Measurements from ENCODE around the gene TEX13C. TPM values are rescaled to one million over a fixed set of nuclear protein-coding genes. Genes with fewer than 3 reads are reported as not detected.

Gene TEX13C
- total RNA-seq, 1 experiment from 2014 or later, result 0.24 TPM

DNA sequence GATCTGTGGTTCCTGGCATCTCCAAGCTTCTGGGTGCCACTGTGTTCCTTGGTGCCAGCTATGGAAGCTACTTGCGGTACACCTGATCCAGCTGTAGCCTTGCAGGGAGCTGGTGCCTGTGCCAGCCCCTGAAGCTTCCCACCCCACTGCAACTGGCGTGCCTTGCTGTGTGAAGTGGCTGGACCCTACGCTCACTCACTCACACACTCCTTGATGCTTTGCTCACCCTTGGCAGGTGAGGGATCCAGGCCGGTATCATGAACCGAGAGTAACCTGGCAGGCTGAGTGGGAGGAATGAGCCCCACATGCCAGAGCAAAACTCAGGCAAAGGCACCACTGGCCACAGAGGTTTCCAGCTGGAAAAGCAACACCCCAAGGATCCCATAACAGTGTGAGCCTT, 31.3 kb upstream of the TEX13C start:
- H2BK5ac ChIP-seq (ENCODE audit: insufficient read length, low read length), result no peak overlapping the region
- no peak overlapping the region for H3K9ac ChIP-seq (ENCODE audit: extremely low read depth, insufficient read length, low read length)
- no peak overlapping the region for H2BK12ac ChIP-seq (ENCODE audit: insufficient read length, low read depth, low read length)
- H3K23ac ChIP-seq (ENCODE audit: insufficient read length, low read depth, low read length), result no peak overlapping the region
- TF ChIP-seq, protein P1, sequence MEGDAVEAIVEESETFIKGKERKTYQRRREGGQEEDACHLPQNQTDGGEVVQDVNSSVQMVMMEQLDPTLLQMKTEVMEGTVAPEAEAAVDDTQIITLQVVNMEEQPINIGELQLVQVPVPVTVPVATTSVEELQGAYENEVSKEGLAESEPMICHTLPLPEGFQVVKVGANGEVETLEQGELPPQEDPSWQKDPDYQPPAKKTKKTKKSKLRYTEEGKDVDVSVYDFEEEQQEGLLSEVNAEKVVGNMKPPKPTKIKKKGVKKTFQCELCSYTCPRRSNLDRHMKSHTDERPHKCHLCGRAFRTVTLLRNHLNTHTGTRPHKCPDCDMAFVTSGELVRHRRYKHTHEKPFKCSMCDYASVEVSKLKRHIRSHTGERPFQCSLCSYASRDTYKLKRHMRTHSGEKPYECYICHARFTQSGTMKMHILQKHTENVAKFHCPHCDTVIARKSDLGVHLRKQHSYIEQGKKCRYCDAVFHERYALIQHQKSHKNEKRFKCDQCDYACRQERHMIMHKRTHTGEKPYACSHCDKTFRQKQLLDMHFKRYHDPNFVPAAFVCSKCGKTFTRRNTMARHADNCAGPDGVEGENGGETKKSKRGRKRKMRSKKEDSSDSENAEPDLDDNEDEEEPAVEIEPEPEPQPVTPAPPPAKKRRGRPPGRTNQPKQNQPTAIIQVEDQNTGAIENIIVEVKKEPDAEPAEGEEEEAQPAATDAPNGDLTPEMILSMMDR (conservative IDR thresholded peaks at IDR 0.05), result no peak
- H3K4me1 ChIP-seq (ENCODE audit: insufficient read depth, low read length), result no peaks in the 10 kb centered on the region; the same call in 1 of the 2 replicates
- H4K91ac ChIP-seq (ENCODE audit: insufficient read length, low read depth, low read length), result no peak overlapping the region
- H3K27ac ChIP-seq (ENCODE audit: insufficient read length, low read depth, low read length), result no peak overlapping the region
- no peak overlapping the region for H2BK120ac ChIP-seq (ENCODE audit: low read depth, low read length, poor library complexity, severe bottlenecking)
- no peaks in the 10 kb centered on the region for H3K9me3 ChIP-seq (ENCODE audit: control insufficient read depth, low read depth, low read length)
- DNase-seq, result no peak
- no peak overlapping the region for H2AFZ ChIP-seq (ENCODE audit: low read length)
- no peaks in the 10 kb centered on the region for H3K79me1 ChIP-seq (ENCODE audit: insufficient read depth, low read depth, low read length, poor library complexity, severe bottlenecking)
- H2BK15ac ChIP-seq (ENCODE audit: low read depth, low read length), result no peak overlapping the region
- H3K27me3 ChIP-seq (ENCODE audit: insufficient read depth, low read length), result no peaks in the 10 kb centered on the region
- no peak overlapping the region for H3K14ac ChIP-seq (ENCODE audit: insufficient read depth, low read length)
- H3K79me2 ChIP-seq (ENCODE audit: insufficient read depth, low read length), result no peaks in the 10 kb centered on the region
- H4K20me1 ChIP-seq (ENCODE audit: control insufficient read depth, insufficient read depth, insufficient read length), result no peaks in the 10 kb centered on the region
- no peak overlapping the region for H4K8ac ChIP-seq (replicated peaks; ENCODE audit: insufficient read length, low read depth, low read length)
- H3K4me3 Mint-ChIP-seq, result no peak overlapping the region
- no peaks in the 10 kb centered on the region for H3K23me2 ChIP-seq (ENCODE audit: insufficient read length, low read depth, low read length, poor library complexity, severe bottlenecking)
- H3K9me3 Mint-ChIP-seq, result peaks cover 4 to 9% of the 10 kb centered on the region in 2 experiments; a peak in 4 of 5 replicates
- no peak overlapping the region for H3K27ac Mint-ChIP-seq
- no peak overlapping the region for H2BK20ac ChIP-seq (ENCODE audit: low read depth, low read length, poor library complexity, severe bottlenecking)
- H3K56ac ChIP-seq (ENCODE audit: insufficient read length, low read depth, low read length), result no peak overlapping the region
- no peaks in the 10 kb centered on the region; the same call in 1 of the 2 replicates for H3K27me3 Mint-ChIP-seq (ENCODE audit: low read depth)
- no peak overlapping the region for H3T11ph ChIP-seq (ENCODE audit: low read length)
- WGBS (ENCODE audit: extremely low coverage, insufficient read length, low lambda C conversion rate), result no CpG with 5 or more reads among the region's 5 CpGs
- H3K4ac ChIP-seq (ENCODE audit: low read depth, low read length), result no peak overlapping the region
- H2AK5ac ChIP-seq (ENCODE audit: insufficient read length, low read length), result no peak overlapping the region
- H3K4me1 Mint-ChIP-seq, result peaks cover 6 to 7% of the 10 kb centered on the region in 2 experiments; a peak in 2 of 4 replicates
- H3K4me2 ChIP-seq (ENCODE audit: insufficient read depth, insufficient read length, low read length), result no peak overlapping the region
- H3K18ac ChIP-seq (ENCODE audit: insufficient read length, low read depth, low read length), result no peak overlapping the region
- H3K36me3 Mint-ChIP-seq (ENCODE audit: insufficient read depth in 1 of 3, low read depth in 3 of 3), result no peaks in the 10 kb centered on the region
- H4K5ac ChIP-seq (ENCODE audit: insufficient read length, low read depth, low read length), result no peak overlapping the region

Data from H9 (cell line).